ENCODE measurements around the gene ATP2B2.

Gene ATP2B2

DNA sequence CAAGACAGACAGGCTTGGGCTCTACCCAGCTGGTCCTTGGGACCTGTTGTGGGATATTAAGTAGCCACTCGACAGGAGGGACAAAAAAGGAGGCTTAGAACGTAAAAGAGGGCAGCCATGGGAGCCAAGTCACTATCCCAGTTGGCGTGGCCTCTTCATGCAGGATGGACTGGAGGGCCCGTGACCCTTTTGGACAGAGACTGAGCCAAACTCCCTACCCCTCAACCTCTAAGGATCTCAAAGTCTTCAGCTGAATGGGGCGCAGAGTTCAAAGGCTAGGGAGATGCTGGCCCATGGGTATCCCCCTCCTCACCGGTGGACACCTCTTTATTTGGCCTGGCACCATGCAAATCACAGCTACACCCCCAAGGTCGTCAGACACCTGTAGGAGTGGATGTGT, 126.6 kb downstream of the ATP2B2 start:
- DNase-seq = no peak

- no peak for DNase-seq
Observed at GRCh38 chr3:10378246-10378645, 127.1 kb downstream of the ATP2B2 start.

DNA sequence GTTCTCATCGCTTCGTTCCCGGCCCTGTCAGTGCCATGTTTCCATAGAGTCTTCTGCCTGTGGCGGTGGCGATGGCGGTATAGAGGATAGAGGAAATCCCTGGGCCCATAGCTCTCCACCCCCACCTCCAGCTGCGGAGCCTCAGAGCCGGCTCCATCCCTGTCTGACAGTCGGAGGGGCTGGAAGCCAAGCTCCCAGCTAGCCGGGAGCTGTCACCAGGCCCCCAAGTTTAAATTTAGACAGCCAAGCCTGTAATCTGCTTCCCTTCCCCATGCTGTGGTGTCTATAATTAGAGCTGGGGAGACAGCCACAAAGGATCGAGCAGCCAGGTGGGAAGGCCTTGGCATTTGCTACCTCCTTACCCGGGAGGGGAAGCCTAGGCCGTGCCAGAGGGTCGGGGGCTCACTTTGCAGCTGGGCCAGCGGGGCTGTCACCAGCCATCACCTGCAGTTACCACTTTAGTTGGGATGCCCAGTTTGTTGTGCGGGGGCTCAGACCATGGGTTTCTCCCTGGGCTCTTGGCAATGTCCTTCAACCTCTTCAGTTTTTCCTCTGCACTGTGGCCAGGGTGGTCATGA, 128.1 kb downstream of the ATP2B2 start:
- DNase-seq = no peak

GRCh38 chr3:10376353-10376752, 129.0 kb downstream of the ATP2B2 start:
- no peak for DNase-seq

- DNase-seq = no peak
Observed at GRCh38 chr3:10375296-10376053, 129.9 kb downstream of the ATP2B2 start.

- DNase-seq = no peak
Observed at GRCh38 chr3:10374311-10374710, 131.1 kb downstream of the ATP2B2 start.

DNA sequence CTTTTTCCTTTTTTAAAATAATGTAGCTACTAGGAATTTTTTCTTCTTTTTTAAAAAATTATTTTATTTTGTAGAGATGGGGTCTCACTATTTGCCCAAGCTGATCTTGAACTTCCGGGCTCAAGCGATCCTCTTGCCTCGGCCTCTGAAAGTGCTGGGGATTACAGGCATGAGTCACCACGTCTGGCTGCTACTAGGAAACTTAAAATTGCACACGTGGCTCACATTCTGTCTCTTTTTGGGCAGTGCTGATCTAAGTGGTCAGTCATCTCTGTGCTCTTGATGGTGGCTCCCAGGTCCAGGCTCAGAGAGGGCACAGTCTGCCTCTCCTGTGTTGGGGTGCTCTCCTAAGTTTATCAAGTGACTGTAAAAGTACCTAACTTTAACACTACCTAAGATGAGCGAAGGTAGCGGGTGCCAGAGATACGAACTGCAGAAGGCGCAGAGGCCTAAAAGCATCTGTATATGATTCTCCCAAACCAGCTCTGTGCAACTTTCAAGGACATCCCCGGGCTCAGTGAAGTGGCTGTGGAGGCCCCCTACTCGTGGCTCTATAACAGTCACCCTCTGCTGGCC, 131.6 kb downstream of the ATP2B2 start:
- DNase-seq = no peak

- DNase-seq = no peak
Observed at GRCh38 chr3:10371789-10372188, 133.6 kb downstream of the ATP2B2 start.

DNA sequence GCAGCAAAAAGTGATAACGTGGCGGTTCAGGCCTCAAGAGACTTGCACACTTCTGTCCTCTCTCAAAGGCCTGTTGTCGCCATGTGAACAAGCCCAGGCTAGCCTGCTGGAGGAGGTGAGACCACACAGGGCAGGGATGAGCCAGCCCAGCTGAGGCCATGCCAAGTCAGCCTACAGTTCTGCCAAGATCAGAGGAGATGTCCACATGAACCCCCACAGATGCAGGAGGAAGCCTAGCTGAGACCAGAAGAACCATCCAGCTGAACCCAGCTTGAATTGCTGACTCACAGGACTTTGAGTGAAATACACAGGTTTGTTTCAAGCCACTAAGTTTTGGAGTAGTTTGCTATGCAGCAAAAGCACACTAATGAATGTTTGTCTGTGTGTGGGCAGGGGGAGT, 134.2 kb downstream of the ATP2B2 start:
- DNase-seq = no peak

DNA sequence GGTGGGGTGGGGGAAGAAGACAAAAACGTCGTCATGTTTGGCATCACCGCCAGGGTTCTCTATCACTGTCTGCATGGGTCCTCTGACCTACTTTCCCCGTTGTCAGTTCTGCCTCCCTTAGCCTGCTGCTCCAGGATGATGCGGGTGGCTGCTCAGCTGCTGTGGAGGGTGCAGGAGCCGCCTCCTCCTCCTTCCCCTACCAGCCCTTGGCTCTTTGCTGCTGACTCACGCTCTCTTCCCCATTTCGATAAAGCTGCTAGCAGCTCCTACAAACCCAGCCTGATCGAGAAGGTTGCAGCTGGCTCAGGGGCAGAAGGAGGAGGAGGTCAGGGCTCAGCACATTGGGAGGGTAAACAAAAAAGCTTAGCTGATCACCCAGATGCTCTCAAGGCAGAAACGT, 135.0 kb downstream of the ATP2B2 start:
- no peak for DNase-seq

GRCh38 chr3:10368512-10368911, 136.9 kb downstream of the ATP2B2 start:
- no peak for DNase-seq

- no peak for DNase-seq
Observed at GRCh38 chr3:10367506-10367905, 137.9 kb downstream of the ATP2B2 start.

DNA sequence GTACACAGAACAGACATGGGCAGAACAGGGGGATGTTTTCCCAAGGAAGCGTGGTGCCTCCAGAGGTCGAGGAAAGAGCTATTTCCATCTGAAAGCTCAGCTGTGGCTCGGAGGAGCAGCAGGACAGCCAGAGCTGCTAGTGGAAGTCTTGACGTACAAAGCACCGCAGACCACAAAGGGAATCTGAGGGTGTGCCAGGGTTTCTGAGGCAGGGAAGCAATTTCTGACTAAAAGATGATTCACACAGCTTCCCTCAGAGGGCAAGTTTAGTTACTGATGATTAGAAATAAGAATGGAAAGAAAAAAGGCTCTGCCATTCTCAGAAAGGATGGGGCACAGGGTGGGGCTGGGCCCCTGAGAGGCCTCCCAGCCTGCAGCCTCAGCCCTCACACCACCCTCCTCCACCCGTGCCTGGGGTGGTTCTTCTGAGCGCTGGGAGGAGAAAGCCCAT, 138.7 kb downstream of the ATP2B2 start:
- no peak for DNase-seq

DNA sequence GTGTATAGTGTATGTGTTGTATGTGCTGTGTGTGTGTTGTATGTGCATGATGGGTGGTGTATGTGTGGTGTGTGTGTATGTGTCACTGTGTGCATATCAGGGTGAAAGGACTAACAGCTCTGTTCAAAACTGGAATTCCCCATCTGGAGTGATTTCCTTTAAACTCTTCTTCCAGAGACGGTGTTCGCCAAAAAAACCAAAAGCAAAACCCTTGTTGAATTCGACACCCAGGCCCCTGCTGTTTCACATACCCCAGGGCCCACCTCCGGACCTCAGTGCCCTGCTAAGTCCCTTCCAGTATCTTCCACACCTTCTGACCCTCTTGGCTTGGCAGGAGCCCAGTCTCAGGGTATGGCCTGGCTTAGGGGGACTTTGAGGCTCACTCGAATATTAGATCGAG, 139.6 kb downstream of the ATP2B2 start:
- DNase-seq = no peak

- no peak for DNase-seq
Observed at GRCh38 chr3:10365316-10365715, 140.1 kb downstream of the ATP2B2 start.

- DNase-seq = no peak
Observed at GRCh38 chr3:10364806-10365205, 140.6 kb downstream of the ATP2B2 start.

DNA sequence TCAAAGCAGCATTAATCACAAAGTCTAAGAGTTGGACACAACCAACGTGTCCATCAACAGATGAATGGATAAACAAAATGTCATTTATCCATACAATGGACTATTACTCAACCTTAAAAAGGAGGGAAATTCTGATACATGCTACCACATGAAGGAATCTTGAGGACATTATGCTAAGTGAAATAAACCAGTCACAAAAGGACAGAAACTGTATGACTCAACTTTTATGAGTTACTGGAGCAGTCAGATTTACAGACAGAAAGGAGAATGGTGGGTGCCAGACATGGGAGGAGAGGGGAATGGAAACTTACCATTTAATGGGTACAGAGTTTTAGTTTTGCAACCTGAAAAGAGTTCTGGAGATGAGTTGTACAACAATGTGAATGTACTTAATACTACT, 141.5 kb downstream of the ATP2B2 start:
- DNase-seq = no peak

DNA sequence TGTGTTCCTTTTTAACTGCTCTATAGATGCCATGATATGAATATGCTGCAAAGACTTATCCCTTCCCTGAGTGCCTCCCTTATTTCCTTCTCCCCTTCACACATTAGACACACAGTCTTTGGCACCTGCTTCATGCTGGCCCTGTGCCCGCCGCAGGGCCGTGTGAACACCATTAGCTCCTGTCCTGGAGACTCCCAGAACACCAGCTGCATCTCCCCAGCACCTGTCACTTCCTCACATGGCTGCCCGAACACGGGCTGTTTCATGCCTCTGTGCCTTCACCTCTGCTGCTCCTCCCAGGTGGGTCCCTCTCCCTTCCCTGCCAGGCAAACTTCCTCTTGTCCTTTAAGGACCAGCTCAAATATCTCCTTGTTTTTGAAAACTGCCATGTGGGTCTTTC, 144.0 kb downstream of the ATP2B2 start:
- peak; percentile 56 for DNase-seq

DNA sequence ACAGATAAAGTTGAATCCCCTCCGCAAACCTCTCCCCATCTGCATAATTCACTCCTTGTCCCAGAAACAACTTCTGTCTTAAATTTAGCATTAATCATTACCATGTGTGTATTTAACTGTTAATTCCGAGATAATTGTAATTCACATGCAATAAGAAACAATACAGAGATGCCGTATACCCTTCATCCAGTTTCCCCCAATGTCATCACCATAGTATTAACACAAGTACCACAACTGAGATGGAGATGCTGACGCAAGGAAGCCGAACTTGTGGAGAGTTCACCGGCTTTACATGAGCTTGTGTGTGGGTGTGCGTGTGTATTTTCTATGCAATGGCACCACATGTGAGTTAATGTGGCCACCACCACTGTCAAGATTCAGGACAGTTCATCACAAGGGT, 144.9 kb downstream of the ATP2B2 start:
- no peak for DNase-seq

DNA sequence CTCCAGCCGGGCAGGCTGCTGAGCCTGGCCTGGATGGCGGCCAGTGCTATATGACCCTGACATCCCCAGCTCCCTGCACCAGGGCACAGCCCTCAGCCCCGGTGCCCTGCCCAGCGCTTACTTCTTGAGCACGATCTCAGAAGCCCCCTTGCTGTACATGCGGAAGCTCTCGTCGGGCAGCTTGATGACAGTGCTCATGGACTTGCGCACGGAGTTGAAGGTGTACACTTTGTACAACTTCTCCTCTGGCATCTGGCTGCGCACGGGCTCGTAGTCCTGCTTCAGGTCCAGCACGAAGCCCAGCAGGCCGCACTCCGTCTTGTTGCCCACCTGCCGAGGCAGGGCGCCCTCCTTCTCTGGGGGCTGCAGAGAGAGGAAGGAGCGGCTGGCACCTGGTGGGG, 145.6 kb downstream of the ATP2B2 start:
- no peak for DNase-seq

DNA sequence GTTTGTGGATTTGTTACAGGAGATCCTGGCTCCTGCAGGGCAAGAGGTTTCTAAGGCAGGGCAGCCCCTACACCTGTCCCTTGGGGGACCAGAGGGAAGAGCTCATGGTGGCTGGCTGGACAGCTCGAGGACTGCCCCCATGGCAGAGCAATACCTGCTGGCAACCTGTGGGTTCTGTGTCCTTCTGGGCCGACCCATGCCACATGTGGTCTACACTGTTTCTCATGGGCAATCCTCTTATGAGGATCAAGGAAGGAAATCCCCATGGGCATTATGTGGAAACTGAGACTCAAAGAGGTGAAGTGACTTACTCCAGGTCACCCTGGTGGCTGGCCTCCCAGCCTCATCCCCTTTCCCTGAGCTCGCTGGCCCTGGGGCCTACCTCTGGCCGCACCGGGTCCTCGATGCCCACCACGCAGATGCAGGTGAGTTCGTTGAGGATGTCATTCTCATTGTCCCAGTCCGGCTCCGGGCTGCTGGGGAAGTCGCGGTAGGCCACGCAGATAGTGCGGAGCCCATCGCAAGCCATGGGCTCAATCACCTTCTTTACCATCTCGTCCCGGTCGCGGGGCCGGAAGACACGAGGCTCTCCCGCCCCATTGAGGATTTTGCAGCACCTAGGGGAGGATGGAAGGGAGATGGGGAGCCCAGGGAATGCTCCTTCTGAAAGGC, 146.9 kb downstream of the ATP2B2 start:
- no peak for DNase-seq

GRCh38 chr3:10357592-10358308, 147.6 kb downstream of the ATP2B2 start:
- DNase-seq = no peak

GRCh38 chr3:10357095-10357494, 148.3 kb downstream of the ATP2B2 start:
- no peak for DNase-seq
